Suprapubic skin (tissue), 3 donors: ENCODE measurements around the gene CPT1A.

ENCODE experiments used
- POLR2A ChIP-seq, 2 donors: fragments of 450-650 bp; IDR thresholded peaks; one replicate each; pipeline ENCODE4 v1.6.1; 2017; ENCODE audit warnings: antibody characterized with exemption in 2 of 2, mild to moderate bottlenecking in 2 of 2, moderate library complexity in 2 of 2
- TF ChIP-seq, protein P1 (sequence below), 2 donors: fragments of 200-600 bp in 1 of 2; fragments of 450-650 bp in 1 of 2; sonication (generic) in 1 of 2; IDR thresholded peaks; one replicate each; pipeline ENCODE4 v1.5.1; 2016 to 2019; ENCODE audit warnings: antibody characterized with exemption in 2 of 2, mild to moderate bottlenecking in 1 of 2, moderate library complexity in 1 of 2

DNA sequence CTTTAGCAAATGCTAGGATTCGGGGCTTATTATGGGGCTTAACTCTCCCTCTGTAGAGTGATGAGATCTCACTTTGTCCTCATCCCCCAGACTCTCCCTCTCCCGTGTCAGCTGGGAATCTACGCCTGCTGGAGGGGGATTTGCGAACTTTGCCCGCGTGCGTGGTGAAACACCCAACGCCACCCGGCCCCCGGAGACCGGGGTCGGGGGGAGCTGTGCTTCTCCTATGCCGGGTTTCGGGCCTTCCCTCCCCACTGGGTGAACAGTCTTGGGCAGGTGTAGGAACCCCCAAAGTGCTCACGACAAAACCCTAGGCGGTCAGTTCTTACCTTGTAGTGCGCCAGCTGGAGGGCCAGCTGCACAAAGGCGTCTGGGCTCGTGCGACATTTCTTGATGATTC, 68.8 kb downstream of the CPT1A start:
- TF ChIP-seq, protein P1, sequence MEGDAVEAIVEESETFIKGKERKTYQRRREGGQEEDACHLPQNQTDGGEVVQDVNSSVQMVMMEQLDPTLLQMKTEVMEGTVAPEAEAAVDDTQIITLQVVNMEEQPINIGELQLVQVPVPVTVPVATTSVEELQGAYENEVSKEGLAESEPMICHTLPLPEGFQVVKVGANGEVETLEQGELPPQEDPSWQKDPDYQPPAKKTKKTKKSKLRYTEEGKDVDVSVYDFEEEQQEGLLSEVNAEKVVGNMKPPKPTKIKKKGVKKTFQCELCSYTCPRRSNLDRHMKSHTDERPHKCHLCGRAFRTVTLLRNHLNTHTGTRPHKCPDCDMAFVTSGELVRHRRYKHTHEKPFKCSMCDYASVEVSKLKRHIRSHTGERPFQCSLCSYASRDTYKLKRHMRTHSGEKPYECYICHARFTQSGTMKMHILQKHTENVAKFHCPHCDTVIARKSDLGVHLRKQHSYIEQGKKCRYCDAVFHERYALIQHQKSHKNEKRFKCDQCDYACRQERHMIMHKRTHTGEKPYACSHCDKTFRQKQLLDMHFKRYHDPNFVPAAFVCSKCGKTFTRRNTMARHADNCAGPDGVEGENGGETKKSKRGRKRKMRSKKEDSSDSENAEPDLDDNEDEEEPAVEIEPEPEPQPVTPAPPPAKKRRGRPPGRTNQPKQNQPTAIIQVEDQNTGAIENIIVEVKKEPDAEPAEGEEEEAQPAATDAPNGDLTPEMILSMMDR (IDR thresholded peaks at IDR 0.05), result no peak
- TF ChIP-seq POLR2A (IDR thresholded peaks at IDR 0.05), result no peak
